Measurements from ENCODE around the gene ACAP3. TPM values are rescaled to one million over a fixed set of nuclear protein-coding genes. Genes with fewer than 3 reads are reported as not detected.

The ACAP3 gene
- polyA plus RNA-seq, 2 of the 4 experiments (the other 2 are of a cell fraction): 6.6 to 24.2 TPM

DNA sequence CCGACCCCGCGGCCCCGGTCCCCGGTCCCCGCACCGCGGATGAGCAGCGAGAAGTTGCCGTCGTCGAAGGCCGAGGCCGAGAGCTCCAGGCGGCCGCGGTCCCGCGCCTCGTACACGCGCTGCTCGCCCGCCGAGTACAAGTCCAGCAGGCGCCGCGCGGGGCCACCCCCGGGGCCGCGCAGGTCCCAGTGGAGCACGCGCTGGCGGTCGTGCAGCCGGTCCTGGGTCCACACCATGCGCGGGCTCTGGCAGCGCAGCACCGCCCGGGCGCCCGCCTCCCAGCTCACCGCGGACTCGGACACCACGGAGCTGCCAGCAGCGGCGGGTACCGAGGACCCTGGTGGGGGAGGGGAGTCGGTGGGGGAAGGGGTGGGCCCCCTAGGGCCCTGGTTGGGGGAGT, 47.7 kb upstream of the ACAP3 start:
- H3K9me3 ChIP-seq: no peaks in the 10 kb centered on the region
- POLR2A ChIA-PET: interaction anchor here (0.8 to 1.0 kb wide), 2 partner anchors 15 to 20 kb away, joined by 3 to 4 read pairs; partner anchors contain the start of gene AURKAIP1
- peak overlapping the region; percentile 33; the same call in 2 of the 3 replicates for H3K4me3 ChIP-seq
- H3K27ac ChIP-seq: peak overlapping the region in 1 of 2 experiments; percentile 86; a peak in 3 of 6 replicates
- FAIRE-seq (no peak), ATAC-seq (peak; percentile 27 to 53; a peak in 4 of 6 replicates), DNase-seq (ENCODE audit: low read depth in 1 of 2, low spot score in 1 of 2) (peak in 1 of 2 experiments; percentile 54)
- TF ChIP-seq, protein P1, sequence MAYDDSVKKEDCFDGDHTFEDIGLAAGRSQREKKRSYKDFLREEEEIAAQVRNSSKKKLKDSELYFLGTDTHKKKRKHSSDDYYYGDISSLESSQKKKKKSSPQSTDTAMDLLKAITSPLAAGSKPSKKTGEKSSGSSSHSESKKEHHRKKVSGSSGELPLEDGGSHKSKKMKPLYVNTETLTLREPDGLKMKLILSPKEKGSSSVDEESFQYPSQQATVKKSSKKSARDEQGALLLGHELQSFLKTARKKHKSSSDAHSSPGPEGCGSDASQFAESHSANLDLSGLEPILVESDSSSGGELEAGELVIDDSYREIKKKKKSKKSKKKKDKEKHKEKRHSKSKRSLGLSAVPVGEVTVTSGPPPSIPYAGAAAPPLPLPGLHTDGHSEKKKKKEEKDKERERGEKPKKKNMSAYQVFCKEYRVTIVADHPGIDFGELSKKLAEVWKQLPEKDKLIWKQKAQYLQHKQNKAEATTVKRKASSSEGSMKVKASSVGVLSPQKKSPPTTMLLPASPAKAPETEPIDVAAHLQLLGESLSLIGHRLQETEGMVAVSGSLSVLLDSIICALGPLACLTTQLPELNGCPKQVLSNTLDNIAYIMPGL (CRISPR knock-in tag; IDR thresholded peaks at IDR 0.05; ENCODE audit: borderline replicate concordance): no peak
- TF ChIP-seq FOSL2 (IDR thresholded peaks at IDR 0.05): no peak
- TF ChIP-seq FOSL2 (CRISPR knock-in tag; IDR thresholded peaks at IDR 0.05): no peak
- TF ChIP-seq PHF8 (IDR thresholded peaks at IDR 0.05; ENCODE audit: borderline replicate concordance, low read depth): no peak
- no peak for TF ChIP-seq GATA3 (IDR thresholded peaks at IDR 0.05; ENCODE audit: borderline replicate concordance)
- no peak for TF ChIP-seq RNF2 (IDR thresholded peaks at IDR 0.05; ENCODE audit: borderline replicate concordance, low read depth)
- no peak for TF ChIP-seq ZFP36 (IDR thresholded peaks at IDR 0.05; ENCODE audit: borderline replicate concordance, partially characterized antibody)
- no peak for TF ChIP-seq CBX8 (IDR thresholded peaks at IDR 0.05)
- TF ChIP-seq CBX2 (IDR thresholded peaks at IDR 0.05; ENCODE audit: borderline replicate concordance, low read depth): no peak
- TF ChIP-seq, protein P2, sequence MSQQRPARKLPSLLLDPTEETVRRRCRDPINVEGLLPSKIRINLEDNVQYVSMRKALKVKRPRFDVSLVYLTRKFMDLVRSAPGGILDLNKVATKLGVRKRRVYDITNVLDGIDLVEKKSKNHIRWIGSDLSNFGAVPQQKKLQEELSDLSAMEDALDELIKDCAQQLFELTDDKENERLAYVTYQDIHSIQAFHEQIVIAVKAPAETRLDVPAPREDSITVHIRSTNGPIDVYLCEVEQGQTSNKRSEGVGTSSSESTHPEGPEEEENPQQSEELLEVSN (IDR thresholded peaks at IDR 0.05; ENCODE audit: borderline replicate concordance, low read depth): peak; percentile 77; the same call in 1 of the 2 replicates
- TF ChIP-seq ZNF302 (CRISPR knock-in tag; IDR thresholded peaks at IDR 0.05): no peak
- TF ChIP-seq SREBF2 (IDR thresholded peaks at IDR 0.05): no peak
- no peak for TF ChIP-seq ESRRA (IDR thresholded peaks at IDR 0.05; ENCODE audit: borderline replicate concordance, low read length)
- no peak for TF ChIP-seq EHF (CRISPR knock-in tag; IDR thresholded peaks at IDR 0.05)
- TF ChIP-seq POLR2A (IDR thresholded peaks at IDR 0.05; ENCODE audit: low read length): 0 out of 2 replicates have a peak, but pooled peaks have one; percentile 7
- no peak for TF ChIP-seq TP53 (CRISPR knock-in tag; IDR thresholded peaks at IDR 0.05)
- TF ChIP-seq RCOR1 (IDR thresholded peaks at IDR 0.05; ENCODE audit: low read depth, low read length): no peak
- TF ChIP-seq, protein P3, sequence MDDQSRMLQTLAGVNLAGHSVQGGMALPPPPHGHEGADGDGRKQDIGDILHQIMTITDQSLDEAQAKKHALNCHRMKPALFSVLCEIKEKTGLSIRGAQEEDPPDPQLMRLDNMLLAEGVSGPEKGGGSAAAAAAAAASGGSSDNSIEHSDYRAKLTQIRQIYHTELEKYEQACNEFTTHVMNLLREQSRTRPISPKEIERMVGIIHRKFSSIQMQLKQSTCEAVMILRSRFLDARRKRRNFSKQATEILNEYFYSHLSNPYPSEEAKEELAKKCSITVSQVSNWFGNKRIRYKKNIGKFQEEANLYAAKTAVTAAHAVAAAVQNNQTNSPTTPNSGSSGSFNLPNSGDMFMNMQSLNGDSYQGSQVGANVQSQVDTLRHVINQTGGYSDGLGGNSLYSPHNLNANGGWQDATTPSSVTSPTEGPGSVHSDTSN (IDR thresholded peaks at IDR 0.05): 0 out of 2 replicates have a peak, but pooled peaks have one; percentile 18
- TF ChIP-seq, protein P4, sequence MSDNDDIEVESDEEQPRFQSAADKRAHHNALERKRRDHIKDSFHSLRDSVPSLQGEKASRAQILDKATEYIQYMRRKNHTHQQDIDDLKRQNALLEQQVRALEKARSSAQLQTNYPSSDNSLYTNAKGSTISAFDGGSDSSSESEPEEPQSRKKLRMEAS (IDR thresholded peaks at IDR 0.05): peak; percentile 59; the same call in 1 of the 2 replicates
- no peak for TF ChIP-seq TFCP2L1 (CRISPR knock-in tag; IDR thresholded peaks at IDR 0.05)
- no peak for TF ChIP-seq POLR2AphosphoS2 (conservative IDR thresholded peaks at IDR 0.05; ENCODE audit: low read length)
- TF ChIP-seq ZC3H11A (IDR thresholded peaks at IDR 0.05): no peak
- no peak for TF ChIP-seq BHLHE40 (IDR thresholded peaks at IDR 0.05; ENCODE audit: low read depth, low read length)
- no peak for TF ChIP-seq RFX5 (IDR thresholded peaks at IDR 0.05)
- TF ChIP-seq SMC3 (IDR thresholded peaks at IDR 0.05): no peak
- TF ChIP-seq, protein P5, sequence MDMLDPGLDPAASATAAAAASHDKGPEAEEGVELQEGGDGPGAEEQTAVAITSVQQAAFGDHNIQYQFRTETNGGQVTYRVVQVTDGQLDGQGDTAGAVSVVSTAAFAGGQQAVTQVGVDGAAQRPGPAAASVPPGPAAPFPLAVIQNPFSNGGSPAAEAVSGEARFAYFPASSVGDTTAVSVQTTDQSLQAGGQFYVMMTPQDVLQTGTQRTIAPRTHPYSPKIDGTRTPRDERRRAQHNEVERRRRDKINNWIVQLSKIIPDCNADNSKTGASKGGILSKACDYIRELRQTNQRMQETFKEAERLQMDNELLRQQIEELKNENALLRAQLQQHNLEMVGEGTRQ (IDR thresholded peaks at IDR 0.05): no peak
- TF ChIP-seq RAD21 (conservative IDR thresholded peaks at IDR 0.05 in 1 of 2, IDR thresholded peaks at IDR 0.05 in 1 of 2): no peak
- TF ChIP-seq MAFK (IDR thresholded peaks at IDR 0.05; ENCODE audit: partially characterized antibody): no peak
- no peak for TF ChIP-seq FOXS1 (CRISPR knock-in tag; IDR thresholded peaks at IDR 0.05)
- TF ChIP-seq MYC (IDR thresholded peaks at IDR 0.05; ENCODE audit: borderline replicate concordance, low read length): no peak
- TF ChIP-seq FOSB (CRISPR knock-in tag; IDR thresholded peaks at IDR 0.05): no peak
- TF ChIP-seq, protein P6, sequence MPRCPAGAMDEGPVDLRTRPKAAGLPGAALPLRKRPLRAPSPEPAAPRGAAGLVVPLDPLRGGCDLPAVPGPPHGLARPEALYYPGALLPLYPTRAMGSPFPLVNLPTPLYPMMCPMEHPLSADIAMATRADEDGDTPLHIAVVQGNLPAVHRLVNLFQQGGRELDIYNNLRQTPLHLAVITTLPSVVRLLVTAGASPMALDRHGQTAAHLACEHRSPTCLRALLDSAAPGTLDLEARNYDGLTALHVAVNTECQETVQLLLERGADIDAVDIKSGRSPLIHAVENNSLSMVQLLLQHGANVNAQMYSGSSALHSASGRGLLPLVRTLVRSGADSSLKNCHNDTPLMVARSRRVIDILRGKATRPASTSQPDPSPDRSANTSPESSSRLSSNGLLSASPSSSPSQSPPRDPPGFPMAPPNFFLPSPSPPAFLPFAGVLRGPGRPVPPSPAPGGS (IDR thresholded peaks at IDR 0.05): no peak
- no peak for TF ChIP-seq CHD2 (IDR thresholded peaks at IDR 0.05; ENCODE audit: low read length, partially characterized antibody)
- TF ChIP-seq EHMT2 (IDR thresholded peaks at IDR 0.05; ENCODE audit: low read depth): no peak
- no peak for TF ChIP-seq HOXB13 (CRISPR knock-in tag; IDR thresholded peaks at IDR 0.05; ENCODE audit: low read depth)
- H3K4me2 ChIP-seq: peak overlapping the region; percentile 85
- peaks cover 38% of the 10 kb centered on the region for H3K4me1 ChIP-seq
- CTCF ChIA-PET: interaction anchor here (0.7 to 1.0 kb wide), 2 partner anchors 16 to 149 kb away, joined by 3 read pairs; no protein-coding TSS in a partner anchor
- no CpG with 5 or more reads among the region's 52 CpGs for WGBS (ENCODE audit: missing lambda C conversion rate)
